Ishikawa (cell line): Measurements from ENCODE around the gene CALD1.

Source experiments
- CEBPB ChIP-seq: IDR thresholded peaks from 2 replicates; pipeline ENCODE4 v1.6.1; 2012
- CREB1 ChIP-seq: IDR thresholded peaks from 2 replicates; pipeline ENCODE4 v1.6.1; 2012; ENCODE audit warnings: low read depth
- EGR1 ChIP-seq: IDR thresholded peaks from 2 replicates; pipeline ENCODE4 v1.6.1; 2012
- EP300 ChIP-seq: IDR thresholded peaks from 2 replicates; pipeline ENCODE4 v1.6.1; 2012; ENCODE audit warnings: borderline replicate concordance
- FOXM1 ChIP-seq: IDR thresholded peaks from 2 replicates; pipeline ENCODE4 v1.6.1; 2012; ENCODE audit warnings: low read depth, borderline replicate concordance
- MAX ChIP-seq: IDR thresholded peaks from 2 replicates; pipeline ENCODE4 v1.6.1; 2012
- NFIC ChIP-seq: IDR thresholded peaks from 2 replicates; pipeline ENCODE4 v1.6.1; 2012
- RAD21 ChIP-seq: IDR thresholded peaks from 2 replicates; pipeline ENCODE4 v1.6.1; 2012; ENCODE audit warnings: low read depth
- REST ChIP-seq: IDR thresholded peaks from 2 replicates; pipeline ENCODE4 v1.6.1; 2012; ENCODE audit warnings: low read depth, mild to moderate bottlenecking
- TAF1 ChIP-seq: IDR thresholded peaks from 2 replicates; pipeline ENCODE4 v1.6.1; 2012; ENCODE audit warnings: low read depth, mild to moderate bottlenecking
- TCF12 ChIP-seq: IDR thresholded peaks from 2 replicates; pipeline ENCODE4 v1.6.1; 2012; ENCODE audit warnings: low read depth
- TEAD4 ChIP-seq: IDR thresholded peaks from 2 replicates; pipeline ENCODE4 v1.6.1; 2012
- YY1 ChIP-seq: IDR thresholded peaks from 2 replicates; pipeline ENCODE4 v1.6.1; 2012; ENCODE audit warnings: low read depth
- ZBTB7A ChIP-seq: IDR thresholded peaks from 2 replicates; pipeline ENCODE4 v1.6.1; 2012; ENCODE audit warnings: low read depth

CALD1 gene

GRCh38 chr7:134986363-134987251 lies 207.2 kb downstream of the CALD1 start, which contains the start of gene AGBL3:
Gene AGBL3, plus strand, starts transcription at chr7:134986508. Its CDS starts 1,426 bp downstream, at chr7:134987934.
- TF ChIP-seq TCF12 (0 out of 2 replicates have a peak, but pooled peaks have one; percentile 46), TEAD4 (peak; percentile 48; the same call in 1 of the 2 replicates), TAF1 (peak; percentile 85), MAX (peak; percentile 85), RAD21 (no peak)

GRCh38 chr7:134988161-134988560 lies 208.7 kb downstream of the CALD1 start:
- no peak for TF ChIP-seq ZBTB7A
- TF ChIP-seq EP300: no peak

- TF ChIP-seq ZBTB7A (no peak), NFIC (no peak), MAX (no peak)
Measured at GRCh38 chr7:134991469-134992339, 212.3 kb downstream of the CALD1 start.

GRCh38 chr7:134992626-134993179 lies 213.3 kb downstream of the CALD1 start:
- TF ChIP-seq EGR1 (no peak), CEBPB (no peak), YY1 (no peak), TEAD4 (no peak), REST (no peak), ZBTB7A (no peak), NFIC (no peak), FOXM1 (no peak), TAF1 (no peak), RAD21 (no peak), EP300 (no peak), TCF12 (no peak), CREB1 (no peak), MAX (no peak)

- no peak for TF ChIP-seq RAD21
- TF ChIP-seq FOXM1: no peak
- TF ChIP-seq TEAD4: no peak
- TF ChIP-seq MAX: no peak
- TF ChIP-seq REST: no peak
Measured at GRCh38 chr7:134993877-134994456, 214.5 kb downstream of the CALD1 start.
